Measurements from ENCODE around the gene IFRD2.
A peak's percentile ranks its signal among the peaks of the same experiment; 100 is the strongest.
"Not testable (repeated sequence)": the region's sequence is repeated elsewhere in the genome, so short reads cannot be mapped to it uniquely, and the experiment has no call there.

Gene IFRD2

DNA sequence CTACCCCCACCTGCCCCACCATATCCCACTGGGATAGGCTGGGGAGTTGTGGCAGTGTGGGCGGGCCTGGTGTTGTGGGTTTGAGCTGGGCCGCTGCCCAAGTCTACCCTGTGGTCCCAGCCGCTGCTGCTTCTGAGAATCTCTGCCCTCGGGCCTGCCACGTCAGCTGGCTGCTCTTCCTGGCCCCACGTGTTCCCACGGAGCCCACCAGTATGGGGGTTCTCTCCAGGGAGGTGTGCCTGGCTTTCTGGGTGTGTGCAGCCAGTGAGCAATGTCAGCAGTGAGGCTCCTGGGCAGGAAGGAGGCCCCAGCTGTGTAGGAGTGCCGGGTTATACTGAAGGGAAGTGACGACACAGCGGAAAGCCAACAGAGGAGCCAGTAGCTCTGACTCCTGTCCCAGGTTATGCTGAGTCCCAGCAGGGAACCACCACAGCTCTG lies 45.7 kb downstream of the IFRD2 start:
- peak; percentile 75 for DNase-seq

DNA sequence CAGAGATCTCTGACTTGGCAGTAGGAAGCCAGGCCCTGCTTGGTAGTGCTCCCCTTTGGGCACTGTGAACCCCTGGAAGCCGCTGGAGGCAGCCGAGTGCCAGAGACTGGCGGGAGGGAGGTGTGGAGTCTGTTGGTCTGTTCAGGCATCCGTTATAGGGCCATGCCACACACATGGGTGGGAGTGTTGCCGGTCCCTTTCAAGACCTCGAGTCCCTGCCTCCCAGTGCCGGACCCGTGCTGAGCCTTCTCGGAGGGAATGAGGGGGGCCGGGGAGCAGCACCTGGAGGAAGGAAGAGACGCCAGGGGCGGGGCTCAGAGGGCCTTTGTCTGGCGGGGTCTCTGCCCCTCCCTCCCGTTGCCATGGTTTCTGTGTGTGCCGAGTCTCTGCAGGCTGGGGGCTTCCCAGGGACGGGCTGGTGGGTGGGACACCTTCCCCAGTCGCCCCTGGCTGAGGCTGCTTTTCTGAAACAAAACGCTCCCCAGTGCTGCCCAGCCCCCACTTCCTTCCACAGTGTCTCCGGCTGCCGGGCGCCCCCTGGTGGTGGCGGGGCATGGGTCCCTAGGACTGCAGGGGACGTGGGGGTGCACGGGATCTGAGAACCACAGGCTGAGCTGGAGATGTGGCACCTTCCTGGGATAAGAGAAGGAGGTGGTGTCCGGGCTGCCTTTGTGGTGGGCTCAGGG lies 46.3 kb downstream of the IFRD2 start:
- DNase-seq, result peak; percentile 98

DNA sequence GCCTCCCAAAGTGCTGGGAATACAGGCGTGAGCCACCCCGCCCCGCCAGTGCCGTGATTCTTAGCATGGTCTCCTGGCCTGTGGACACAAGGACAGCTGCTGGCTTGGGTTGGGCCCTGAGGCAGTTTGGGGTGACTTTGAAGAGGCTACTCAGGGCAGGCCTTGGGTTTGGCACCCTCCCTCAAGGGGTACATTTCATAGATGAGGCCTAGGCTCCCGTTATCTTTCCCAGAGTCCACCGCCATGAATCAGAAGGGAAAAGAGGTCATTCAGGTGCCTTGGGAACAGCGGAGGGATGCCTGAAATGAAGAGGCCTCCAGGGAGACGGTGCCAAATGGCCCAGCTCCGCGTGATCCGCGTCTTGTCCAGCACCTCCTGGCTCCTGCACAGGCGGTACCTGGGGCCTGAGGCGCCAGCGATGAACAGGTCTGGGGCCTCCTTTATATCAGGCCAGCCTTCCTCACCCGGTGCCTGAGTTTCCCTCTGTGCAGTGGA lies 46.9 kb downstream of the IFRD2 start:
- DNase-seq, result no peak

DNA sequence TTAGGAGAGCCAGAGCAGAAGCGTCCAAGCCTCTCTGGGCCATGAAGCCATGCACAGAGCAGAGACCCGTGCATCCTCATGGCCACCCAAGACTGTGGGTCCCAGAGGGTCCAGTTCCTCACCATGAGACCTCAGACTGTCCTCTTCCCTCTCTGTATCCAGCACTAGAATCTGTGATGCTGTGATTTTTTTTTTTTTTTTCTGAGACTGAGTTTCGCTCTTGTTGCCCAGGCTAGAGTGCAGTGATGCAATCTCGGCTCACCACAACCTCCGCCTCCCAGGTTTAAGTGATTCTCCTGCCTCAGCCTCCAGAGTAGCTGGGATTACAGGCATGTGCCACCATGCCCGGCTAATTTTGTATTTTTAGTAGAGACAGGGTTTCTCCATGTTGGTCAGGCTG lies 47.4 kb downstream of the IFRD2 start:
- DNase-seq, result not testable (repeated sequence)

DNA sequence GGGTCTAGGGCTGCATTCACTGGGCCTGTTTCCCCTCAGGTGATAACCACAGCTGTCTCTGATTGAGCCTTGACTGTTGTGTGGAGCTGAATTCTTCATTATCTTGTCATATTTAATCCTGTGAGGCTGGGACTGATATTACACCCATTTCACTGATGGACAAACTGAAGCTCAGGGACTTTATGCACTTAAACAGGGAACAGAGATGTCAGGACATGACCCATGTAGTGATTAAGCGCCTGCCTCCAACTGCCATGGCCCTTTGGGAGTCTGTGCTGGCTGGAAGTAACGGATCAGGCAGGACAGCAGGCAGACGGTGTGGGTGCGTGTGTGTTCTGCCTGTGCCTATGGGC lies 48.7 kb downstream of the IFRD2 start:
- DNase-seq, result no peak

DNA sequence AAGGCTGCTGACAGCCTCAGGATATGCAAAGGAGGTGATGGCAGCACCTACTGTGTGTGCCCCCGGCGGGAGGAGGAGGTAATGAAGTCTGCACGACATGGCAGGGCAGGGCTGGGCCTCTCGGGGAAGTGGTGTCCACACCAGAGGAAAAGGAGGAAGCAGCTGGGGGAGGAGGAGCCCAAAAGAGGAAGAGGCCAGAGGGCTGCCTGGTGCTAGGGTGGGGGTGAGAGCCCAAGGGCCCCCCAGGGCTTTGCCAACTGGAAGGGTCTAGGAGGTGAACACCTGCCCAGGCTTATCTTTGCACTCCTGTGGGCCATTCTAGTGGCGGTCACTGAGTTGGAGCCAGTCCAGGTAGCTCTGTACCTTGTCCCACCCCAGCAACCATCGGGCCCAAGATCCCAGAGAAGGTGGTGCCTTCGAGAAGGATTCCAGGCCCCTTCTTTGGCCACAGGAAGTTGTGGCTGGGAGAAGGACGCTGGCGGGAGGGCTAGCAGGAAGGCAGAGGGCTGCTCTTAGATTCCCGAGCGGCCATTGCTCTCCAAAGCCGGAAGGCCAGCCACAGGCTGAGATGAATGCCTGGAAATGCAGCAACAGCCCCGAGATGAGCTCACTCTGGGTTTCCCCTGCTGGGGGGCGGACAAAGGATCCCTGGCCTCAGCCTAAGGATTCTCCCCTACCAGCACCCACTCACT lies 49.2 kb downstream of the IFRD2 start:
- DNase-seq, result peak; percentile 17

DNA sequence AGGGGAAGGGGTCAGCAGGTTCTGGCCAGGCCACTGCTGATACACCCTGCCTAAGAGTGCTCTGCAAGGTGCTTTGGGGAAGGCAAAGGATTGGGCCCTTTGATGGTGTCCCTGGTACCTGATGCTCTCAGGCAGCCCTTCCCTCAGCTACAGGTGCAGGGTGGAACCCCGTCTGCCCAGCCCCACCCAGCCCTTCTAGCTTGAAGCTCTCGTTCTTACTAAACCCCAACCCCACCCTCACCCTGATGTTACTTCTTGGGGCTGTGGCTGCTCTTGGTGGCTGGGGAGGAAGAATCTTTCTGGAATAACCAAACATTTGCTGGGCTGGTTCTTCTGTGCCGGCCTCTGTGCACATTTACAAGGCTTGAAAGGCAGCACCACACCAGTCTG lies 49.9 kb downstream of the IFRD2 start:
- DNase-seq, result no peak

DNA sequence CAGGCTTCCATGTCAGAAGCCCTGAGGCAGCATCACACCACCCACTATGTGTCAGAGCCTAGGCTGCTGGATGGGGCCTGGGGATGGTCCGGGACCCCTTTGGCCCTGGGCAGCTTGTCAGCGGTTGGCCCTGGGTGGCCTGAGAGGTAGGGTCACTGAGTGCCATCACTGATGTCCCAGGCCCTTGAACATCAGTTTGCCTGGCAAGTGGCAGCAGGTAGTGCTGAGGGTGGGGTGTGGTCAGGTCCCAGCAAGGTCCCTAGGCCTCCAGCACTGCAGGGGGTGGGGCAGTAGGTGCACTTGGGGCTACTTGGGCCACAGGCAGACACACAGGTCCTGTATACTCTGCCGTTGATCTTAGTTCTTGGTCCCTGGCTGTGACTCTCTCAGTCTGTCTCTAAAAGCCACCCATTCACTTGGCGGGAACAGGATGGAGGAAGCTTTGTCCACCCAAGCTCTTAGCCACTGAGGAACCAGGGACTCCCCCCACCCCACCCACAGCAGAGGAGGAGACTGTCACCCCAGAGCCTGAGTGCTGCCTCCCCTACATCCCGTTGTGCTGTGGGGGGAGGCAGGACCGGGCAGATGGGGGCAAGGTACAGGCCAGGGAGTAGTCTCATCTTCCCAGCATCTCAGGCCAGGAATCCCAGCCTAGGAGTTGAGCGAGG lies 50.4 kb downstream of the IFRD2 start:
- no peak for DNase-seq

DNA sequence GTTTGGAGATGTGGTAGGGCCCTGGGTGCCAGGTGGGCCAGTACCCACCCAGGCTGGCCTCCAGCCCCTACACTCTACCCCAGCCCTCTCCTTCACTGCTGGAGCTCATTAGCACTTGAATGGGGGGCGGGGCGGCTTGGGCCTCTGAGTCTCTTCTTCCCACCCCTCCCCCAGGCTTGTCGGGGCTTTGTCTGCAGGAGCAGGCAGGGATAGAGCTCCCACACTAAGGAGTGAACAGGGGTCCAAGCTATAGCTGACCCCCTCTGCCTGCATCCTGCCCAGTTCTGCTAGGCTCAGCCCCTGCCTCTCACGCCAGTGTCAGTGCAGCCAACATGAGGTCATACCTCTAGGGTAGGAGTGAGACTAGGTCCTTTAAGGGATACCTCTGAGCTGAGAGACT lies 51.1 kb downstream of the IFRD2 start:
- DNase-seq, result no peak

DNA sequence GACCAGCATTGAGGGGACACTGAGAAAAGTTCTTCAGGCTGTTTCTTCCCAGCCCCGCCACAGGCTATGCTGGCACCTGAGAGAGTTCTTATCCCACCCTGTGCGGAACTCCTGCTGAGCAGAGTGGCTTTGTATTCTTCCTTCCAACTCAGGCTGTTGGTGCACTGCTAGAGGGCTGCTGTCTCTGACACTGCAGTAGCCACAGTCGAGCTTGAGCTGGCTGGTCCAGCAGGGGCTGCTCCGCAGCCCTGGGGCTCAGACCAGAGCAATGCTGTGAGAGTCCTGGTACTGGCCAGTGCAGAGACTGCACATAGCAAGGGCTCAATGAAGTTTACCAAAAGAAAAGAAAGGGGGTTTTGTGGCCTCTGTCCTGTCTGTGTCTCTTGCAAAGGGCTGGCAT lies 52.6 kb downstream of the IFRD2 start:
- no peak for DNase-seq

DNA sequence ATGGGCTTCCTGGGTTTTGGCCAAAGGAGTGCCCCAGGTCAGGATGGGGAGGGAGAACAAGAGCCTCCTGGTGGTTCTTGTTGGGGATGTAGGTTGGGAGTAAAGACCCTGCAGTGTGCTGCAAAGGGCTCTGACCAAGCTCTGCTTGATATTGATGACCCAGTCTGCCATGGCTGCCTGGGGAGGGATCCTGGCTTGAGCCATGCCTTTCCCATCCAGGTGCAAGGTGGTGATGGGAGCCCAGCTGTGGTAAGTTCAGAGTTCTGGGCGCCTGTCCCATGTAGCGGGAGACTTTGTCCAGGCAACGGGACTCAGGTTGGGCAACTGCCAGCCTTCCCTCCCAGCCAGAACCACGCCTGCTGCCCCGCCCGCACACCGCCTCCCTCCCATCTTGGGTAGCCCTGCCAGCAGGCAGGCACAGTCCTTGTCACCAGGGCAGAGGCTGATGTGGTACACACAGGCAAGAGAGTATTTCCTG lies 53.6 kb downstream of the IFRD2 start:
- DNase-seq, result no peak

DNA sequence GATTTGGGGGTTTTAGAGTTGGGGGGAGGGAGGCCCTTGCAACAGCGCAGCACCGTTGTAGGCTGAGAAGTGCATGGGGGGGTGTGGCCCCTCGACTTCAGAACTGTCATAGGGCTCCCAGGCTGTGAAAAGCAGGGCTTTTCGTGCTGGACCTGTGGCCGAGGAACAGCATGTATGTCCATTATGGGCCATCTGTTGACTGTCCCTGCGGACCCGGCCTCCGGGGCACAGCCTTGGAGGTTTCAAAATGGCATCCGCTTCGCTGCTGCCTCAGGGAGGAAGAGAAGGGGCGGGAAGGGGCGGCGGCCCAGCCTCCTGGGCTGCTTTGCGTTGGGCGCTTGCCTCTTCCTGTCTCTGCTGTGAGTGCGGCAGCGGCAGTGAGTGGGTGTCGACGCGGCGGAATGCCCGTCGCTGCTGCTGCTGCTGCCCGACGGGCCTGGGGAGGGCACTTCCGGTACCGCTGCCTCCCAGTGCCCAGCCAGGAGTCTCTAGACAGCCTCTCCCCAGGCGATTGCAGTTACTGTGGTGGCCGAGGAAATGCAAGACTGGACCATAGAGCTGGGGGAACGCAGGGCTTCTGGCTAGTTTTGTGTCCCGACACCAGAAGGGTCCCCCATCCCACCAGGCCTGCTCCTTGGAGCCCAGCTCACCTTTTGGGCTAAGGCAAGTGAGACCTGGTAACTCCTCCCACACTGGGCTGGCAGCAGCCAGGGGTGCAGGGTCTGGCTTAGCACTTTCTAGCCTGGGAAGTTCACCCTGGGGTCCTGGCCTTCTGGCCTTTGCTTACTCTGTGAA lies 54.3 kb downstream of the IFRD2 start:
- peak; percentile 80 for DNase-seq
